GM15510 (cell line): ENCODE data around the gene MAMSTR.

ENCODE experiments used
- POLR2A ChIP-seq: IDR thresholded peaks from 3 replicates; pipeline ENCODE4 v1.6.1; 2011; ENCODE audit warnings: borderline replicate concordance; ENCODE audit not compliant: insufficient read length; ENCODE audit errors: extremely low read depth

The MAMSTR gene

DNA sequence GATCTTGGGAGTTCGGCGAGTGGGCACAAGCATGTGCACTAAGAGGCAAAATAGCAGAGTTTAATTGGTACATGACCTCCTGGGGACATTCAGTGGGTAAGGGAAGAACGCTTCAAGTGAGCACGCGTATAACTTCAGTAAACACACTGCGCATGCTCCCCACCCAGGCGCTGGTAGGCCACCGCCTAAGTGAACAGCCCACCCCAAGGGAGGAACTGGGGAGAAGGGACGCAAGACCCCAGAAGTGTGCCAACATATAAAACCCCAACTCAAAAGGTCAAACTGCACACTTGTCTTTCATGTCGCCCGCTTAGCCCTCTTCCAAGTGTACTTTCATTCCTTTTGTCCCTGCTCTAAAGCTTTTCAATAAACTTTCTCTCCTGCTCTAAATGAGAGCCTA is 36.2 kb downstream of the MAMSTR start:
- TF ChIP-seq POLR2A, result no peak

DNA sequence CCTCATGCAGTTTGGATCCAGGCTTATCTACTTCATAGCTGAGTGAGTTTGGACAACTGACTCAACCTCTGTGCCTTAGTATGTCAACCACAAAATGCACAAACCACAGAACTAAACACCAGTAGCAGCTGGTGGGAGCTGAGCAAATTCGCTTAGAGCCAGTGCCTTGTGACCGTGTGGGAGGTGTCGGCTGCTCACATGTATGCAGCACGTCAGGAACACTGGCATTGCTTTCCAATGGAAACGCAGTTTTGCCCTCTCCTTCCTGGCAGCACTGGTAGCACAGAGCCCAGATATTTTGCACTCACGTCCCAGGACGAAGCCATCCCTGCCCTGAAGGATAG is 38.4 kb downstream of the MAMSTR start:
- no peak for TF ChIP-seq POLR2A

DNA sequence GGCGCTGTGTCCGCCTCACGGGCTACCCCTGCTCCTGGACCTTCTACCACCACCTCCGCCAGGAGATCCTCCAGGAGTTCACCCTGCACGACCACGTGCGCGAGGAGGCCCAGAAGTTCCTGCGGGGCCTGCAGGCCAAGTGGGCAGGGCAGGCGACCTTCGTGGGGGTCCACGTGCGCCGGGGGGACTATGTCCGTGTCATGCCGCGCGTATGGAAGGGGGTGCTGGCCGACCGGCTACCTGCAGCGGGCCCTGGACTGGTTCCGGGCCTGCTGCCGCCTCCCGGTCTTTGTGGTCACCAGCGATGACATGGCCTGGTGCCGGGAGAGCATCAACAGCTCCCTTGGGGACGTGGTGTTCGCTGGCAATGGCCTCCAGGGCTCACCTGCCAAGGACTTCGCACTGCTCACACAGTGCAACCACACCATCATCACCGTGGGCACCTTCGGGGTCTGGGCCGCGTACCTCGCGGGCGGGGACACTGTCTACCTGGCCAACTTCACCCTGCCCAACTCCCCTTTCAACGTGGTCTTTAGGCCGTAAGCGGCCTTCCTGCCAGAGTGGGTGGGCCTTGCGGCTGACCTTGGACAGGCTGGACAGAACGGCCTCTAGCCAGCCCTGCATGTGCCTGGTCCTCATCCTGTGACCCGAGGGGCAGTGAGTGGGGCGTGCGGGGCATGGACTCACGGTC is 38.9 kb downstream of the MAMSTR start:
- no peak for TF ChIP-seq POLR2A

DNA sequence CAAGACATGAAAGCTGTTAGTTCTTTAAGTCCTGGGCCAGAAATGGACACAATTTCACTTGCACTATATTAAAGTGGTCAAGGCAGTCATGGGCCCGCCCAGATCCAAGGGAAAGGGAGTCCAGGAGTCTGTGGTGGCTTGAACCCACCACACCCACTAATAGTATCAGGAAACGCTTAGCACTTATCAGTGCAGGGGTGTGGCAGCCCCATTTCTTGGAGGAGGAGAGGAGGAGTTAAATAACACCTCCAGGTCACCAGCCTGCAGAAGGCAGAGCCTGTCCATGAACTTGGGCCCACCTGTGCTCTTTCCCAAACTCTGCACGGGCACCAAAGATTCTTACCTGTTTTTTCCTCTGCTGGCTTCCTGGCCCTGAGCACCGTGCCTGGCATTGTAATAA is 41.3 kb downstream of the MAMSTR start:
- TF ChIP-seq POLR2A, result no peak

DNA sequence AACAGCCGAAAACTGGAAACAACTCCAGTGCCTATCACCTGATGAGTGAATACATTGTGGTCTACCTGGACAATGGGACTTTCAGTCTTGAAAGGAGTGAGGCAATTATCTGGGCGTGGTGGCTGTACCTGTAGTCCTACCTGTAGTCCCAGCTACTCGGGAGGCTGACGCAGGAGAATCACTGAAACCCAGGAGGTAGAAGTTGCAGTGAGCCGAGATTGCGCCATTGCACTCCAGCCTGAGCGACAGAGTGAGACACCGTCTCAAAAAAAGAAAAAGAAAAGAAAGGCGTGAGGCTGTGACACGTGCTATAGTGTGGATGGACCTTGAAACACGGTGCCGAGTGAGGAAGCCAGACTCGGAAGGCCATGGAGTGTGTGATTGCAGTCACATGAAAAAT is 42.6 kb downstream of the MAMSTR start:
- no peak for TF ChIP-seq POLR2A

DNA sequence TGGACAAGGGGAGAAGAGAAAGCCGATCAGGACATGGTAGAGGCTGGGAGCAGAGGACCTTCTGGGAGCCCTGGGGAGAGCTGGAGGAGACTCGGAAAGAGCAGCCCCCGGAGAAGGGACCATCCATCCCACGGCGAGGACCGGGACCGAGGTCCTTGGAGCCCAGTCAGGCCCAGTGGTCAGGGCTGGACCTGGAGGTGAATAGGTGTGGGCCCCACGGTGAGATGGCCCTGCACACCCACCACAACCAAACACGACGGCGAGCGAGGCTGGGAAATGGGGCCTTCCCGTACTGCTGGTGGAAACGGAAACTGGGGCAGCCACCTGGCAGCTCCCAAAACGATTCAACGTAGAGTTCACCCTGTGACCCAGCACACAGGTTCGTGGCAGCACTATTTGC is 43.0 kb downstream of the MAMSTR start:
- no peak for TF ChIP-seq POLR2A

DNA sequence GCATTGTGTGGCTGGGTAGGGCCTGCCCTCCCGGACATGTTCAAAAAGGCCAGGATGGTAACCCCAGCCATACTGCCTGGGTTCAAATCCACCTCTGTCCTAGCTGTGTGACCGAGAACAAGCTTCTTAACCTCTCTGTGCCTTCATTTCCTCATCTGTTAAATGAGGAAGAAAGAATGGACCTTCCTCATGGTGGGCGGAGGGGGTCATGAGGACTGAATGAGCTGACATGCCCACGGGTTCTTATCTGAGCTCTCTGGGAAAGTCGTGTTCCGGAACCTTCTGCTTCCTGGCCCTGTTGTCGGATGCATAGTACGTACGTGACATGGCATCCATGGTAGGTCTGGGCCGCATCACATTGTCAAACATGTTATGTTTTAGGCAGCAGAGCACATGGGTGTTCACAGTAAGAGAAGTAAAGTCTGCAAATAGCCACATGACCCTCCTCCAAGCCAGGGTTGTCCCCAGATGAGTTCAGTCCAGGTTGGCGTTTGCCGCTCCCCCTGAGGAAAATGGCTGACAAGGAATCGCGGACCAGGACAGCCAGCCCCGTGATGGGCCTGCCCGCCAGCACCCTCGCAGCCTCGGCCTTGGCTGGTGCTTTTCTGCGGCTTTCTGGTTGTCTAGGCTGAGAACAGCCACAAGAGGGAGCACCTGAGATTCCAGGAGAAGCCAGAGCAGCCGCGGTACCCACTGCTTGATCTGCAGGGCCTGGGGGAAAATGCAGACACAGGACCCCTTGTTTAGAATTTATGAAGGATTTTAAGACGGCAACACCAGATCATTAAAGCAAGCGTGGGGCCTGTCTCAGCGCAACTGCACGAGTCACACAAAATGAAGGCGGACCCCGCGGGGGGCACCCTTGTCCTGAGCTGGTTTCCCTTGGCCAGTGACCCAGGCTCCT is 44.4 kb downstream of the MAMSTR start:
- TF ChIP-seq POLR2A, result no peak

DNA sequence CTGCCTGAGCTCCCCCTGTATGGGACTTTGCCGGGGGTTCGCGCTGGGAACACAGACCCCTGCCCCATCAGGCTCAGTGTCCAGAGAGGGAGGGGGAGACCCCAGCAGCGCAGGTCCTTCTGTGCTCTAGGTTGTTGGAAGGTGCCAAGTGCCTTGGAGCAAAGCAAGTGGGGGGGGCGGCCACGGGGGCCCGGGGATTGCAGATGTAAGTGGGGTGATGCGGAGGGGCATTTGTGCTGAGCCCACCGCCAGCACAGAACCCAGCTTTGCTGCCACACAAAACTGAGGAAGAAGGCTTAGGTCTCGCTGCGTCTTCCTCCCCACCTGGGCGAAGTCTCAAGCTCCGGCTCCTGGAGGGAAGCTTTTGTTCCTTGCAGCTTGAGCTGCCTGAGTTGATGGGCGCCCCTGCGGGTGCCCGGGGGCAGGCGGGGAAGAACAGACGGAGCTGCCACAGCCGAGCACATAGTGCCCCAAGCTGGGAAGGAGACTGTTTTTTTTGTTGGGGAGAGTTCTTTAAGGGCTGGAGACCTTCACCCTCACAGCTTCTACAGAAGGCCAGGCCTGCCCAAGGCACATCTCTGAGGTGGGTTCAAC is 45.2 kb downstream of the MAMSTR start:
- TF ChIP-seq POLR2A, result no peak

DNA sequence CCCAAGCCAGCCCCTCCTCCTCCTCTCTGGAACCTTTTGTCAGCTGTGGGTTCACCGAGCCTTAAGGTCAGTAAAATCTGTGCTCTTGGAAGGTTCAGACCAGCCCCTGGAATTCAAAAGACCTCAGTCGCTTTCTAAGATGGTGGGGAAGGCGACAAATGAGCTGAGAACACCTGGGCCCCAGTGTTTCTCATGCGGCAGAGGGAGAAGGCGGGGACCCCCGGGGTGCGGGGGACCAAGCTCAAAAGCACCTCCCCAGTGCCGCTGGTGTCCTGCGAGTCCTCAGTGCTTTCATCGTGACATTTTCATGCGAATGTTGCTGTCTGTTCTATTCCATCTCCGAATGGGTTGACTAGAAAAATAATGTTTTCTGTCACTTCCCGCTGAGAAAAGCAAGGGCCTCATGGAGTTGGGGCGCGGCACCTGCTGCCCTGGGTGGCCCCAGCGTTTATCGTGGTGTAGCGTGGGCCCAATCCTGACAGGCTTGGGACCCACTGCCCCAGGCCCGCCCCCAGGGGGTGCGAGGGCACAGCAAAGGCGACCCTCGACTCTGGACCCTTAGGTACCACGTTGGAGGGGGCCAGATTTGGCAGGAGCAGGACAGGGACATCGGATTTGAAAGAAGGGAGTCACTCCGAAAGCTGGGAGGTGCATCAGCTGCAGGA is 46.0 kb downstream of the MAMSTR start:
- no peak for TF ChIP-seq POLR2A

DNA sequence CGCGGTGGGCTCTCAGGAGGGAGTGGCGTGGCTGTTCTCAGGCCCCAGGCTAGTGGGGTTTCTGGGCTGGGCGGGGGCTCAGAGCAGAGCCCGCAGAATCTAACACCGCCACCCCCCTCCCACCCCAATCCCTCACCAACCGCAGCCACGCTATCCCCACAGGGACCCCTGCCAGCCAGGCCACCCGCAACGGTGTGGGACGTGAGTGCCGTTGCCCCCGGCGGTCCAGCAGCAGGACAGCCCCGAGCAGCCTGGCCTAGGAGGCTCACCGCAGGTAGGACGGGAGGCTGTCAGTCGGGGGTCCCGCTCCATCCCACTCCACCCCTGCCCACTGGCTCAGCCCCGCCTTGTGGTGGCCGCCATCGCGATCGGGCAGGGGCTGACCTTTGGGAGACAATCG is 46.5 kb downstream of the MAMSTR start, which contains the start of gene NTN5:
TSS of gene NTN5 (minus strand) at position 24 of the 400 bp plus-strand sequence. CDS start 2,031 bp downstream, outside the sequence.
- TF ChIP-seq POLR2A, result no peak

DNA sequence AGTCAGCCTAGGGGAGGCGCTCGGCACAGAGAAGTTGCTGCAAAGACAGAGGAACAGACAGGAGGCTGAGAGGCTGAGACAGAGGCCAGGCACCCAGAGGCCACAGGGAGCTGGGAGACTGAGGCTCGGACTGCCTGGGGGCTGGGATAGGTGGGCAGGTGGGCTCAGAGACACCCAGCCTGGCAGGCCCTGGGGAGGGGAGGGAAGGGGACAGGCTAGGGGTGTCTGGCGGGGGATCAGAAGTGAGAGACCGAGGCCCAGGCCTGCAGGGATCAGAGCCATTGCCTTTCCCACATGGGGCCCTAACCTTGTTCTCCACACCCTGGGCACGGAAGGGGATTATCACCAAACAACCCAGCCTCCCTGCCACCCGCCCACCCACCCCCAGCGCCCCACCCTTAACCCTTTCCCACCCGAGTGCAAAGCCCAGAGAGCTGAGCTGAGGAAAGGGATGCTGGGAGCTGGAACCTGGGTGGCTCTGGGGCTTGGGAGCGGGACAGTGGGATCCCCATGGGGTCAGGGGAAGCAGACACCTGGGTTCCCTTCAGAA is 48.0 kb downstream of the MAMSTR start:
- TF ChIP-seq POLR2A, result no peak

DNA sequence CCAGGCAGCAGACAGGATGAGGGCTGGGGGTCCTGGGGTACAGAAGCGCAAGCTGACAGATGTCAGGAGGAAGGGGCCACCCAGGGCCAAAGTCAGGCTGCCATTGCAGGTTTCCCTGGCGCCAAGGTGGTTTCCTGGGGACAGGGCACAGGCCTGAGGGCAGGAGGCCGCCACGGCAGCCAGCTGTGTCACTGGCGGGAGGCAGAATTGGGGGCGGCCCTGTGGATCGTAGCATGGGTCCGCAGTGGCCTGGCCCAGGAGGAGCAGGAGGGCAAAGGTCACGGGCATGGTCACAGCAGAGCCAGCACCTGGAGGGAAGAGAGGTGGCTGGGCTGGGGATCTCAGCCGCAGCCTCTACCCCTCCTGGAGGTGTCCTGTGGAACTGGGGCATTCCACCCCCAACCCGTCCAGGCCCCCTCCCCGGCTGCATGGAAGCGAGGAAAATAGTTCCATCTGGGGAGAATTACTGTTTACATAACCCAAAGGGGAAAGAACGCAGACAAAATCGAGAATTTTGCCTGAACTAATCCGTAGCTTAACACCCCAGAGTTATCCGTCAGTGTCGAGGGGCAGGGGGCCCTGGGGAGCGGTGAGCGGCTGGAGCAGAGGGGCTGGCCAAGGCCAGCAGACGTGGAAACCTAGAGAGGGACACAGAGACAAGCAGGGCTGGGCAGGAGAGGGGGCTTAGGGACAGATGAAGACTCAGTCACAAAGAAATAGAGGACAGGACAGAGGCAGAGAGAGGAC is 48.7 kb downstream of the MAMSTR start:
- no peak for TF ChIP-seq POLR2A

DNA sequence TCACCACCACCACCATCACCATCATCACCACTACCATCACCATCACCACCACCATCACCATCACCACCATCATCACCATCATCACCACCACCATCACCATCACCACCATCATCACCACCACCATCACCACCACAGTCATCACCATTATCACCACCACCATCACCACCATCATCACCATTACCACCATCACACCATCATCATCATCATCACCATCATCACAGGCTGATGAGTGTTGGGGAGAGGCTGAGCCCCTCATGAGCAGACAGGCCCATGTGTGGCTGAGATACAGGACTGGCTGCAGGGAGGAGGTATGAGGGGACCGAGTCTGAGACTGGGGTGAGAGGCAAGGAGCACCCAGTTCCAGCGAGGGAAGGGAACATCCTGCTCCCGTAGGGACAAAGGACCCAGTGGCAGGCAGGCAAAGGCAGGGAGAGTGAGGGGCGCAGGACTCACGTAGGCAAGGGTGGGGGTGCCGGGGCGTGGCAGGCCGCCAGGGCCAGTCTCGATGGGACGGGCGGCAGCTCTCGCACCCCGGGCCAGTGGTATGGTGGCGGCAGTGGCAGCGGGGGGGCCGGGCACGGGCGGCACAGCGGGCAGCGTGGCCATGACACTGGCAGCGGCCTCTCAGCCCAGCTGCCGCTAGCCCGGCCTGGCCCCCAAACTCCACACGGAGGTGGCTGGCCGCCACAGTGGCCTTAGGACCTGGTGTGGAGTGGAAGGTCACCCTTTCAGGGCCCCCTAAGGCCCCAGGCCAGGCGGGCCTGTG is 49.4 kb downstream of the MAMSTR start:
- TF ChIP-seq POLR2A, result no peak
